ENCODE measurements around the gene CLIP2.

DNA sequence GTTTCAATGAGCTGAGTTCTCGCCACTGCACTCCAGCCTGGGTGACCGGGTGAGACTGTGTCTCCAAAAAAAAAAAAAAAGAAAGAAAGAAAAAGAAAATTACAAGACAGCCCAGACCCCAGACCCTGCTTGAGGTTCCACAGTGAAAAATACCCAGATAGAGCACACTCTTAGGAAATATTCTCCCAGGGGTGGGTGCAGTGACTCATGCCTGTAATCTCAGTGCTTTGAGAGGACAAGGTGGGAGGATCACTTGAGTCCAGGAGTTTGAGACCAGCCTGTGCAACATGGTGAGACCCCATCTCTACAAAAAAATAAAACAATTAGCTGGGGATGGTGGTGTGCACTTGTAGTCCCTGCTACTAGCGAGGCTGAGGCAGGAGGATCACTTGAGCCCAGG, 123.4 kb downstream of the CLIP2 start:
- TF ChIP-seq, protein P1, sequence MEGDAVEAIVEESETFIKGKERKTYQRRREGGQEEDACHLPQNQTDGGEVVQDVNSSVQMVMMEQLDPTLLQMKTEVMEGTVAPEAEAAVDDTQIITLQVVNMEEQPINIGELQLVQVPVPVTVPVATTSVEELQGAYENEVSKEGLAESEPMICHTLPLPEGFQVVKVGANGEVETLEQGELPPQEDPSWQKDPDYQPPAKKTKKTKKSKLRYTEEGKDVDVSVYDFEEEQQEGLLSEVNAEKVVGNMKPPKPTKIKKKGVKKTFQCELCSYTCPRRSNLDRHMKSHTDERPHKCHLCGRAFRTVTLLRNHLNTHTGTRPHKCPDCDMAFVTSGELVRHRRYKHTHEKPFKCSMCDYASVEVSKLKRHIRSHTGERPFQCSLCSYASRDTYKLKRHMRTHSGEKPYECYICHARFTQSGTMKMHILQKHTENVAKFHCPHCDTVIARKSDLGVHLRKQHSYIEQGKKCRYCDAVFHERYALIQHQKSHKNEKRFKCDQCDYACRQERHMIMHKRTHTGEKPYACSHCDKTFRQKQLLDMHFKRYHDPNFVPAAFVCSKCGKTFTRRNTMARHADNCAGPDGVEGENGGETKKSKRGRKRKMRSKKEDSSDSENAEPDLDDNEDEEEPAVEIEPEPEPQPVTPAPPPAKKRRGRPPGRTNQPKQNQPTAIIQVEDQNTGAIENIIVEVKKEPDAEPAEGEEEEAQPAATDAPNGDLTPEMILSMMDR (IDR thresholded peaks at IDR 0.05): no peak
- TF ChIP-seq POLR2A (IDR thresholded peaks at IDR 0.05) (no peak), POLR2AphosphoS5 (IDR thresholded peaks at IDR 0.05; ENCODE audit: insufficient read depth in 1 of 2, low read depth in 1 of 2) (no peak)

All from vagina (tissue), 2 donors.